Hippocampal formation (tissue), 2 donors: ENCODE results near the gene ZNF181.
"Not testable (repeated sequence)": the region's sequence is repeated elsewhere in the genome, so short reads cannot be mapped to it uniquely, and the experiment has no call there.

Experiments
- DNase-seq, 2 donors: peaks; one replicate each; lab custom pipeline; 2025; lab: John Stamatoyannopoulos, UW

The ZNF181 gene

GRCh38 chr19:34733746-34734536 is at the start of gene ZNF181:
ZNF181 (plus strand) TSS chr19:34734243; CDS start chr19:34735038, 795 bp downstream.
- peak; percentile 90 to 94 for DNase-seq

- DNase-seq, result not testable (repeated sequence)
These were observed 48.8 kb upstream of the ZNF181 start for GRCh38 chr19:34685266-34685665.

- no peak for DNase-seq
These were observed 47.6 kb upstream of the ZNF181 start for GRCh38 chr19:34686455-34686854.

- no peak for DNase-seq
These were observed 46.7 kb upstream of the ZNF181 start for GRCh38 chr19:34687348-34687747.

- DNase-seq, result no peak
These were observed 45.5 kb upstream of the ZNF181 start for GRCh38 chr19:34688592-34688991.

- DNase-seq, result no peak
These were observed 43.7 kb upstream of the ZNF181 start for GRCh38 chr19:34690372-34690771.

- no peak for DNase-seq
These were observed 41.5 kb upstream of the ZNF181 start for GRCh38 chr19:34692549-34692948.

GRCh38 chr19:34707661-34708060 is 26.4 kb upstream of the ZNF181 start:
- DNase-seq, result no peak

GRCh38 chr19:34711890-34712289 is 22.2 kb upstream of the ZNF181 start:
- DNase-seq, result no peak

GRCh38 chr19:34712395-34713261 is 21.4 kb upstream of the ZNF181 start:
- peak; percentile 25 to 60 for DNase-seq

- no peak for DNase-seq
These were observed 20.8 kb upstream of the ZNF181 start for GRCh38 chr19:34713262-34713637.

GRCh38 chr19:34715357-34715756 is 18.7 kb upstream of the ZNF181 start:
- DNase-seq, result no peak

- no peak for DNase-seq
These were observed 11.7 kb upstream of the ZNF181 start for GRCh38 chr19:34722353-34722752.

- DNase-seq, result no peak
These were observed 8.6 kb upstream of the ZNF181 start for GRCh38 chr19:34725400-34725799.

- DNase-seq, result no peak
These were observed 2.8 kb upstream of the ZNF181 start for GRCh38 chr19:34731019-34731829.

- DNase-seq, result no peak
These were observed 2.1 kb upstream of the ZNF181 start for GRCh38 chr19:34731964-34732363.

GRCh38 chr19:34732612-34733211 is 1.3 kb upstream of the ZNF181 start:
- no peak for DNase-seq

- DNase-seq, result no peak
These were observed 737 bp upstream of the ZNF181 start for GRCh38 chr19:34733266-34733745.

- peak in 1 of 2 donors; percentile 51 for DNase-seq
These were observed 577 bp downstream of the ZNF181 start for GRCh38 chr19:34734537-34735103.

GRCh38 chr19:34744896-34745690 is 11.1 kb downstream of the ZNF181 start:
- DNase-seq, result no peak
